Peyer's patch (tissue), 4 donors: ENCODE measurements around the gene TBL3. TPM values are rescaled to one million over a fixed set of nuclear protein-coding genes. Genes with fewer than 3 reads are reported as not detected.

Experiments used
- DNase-seq, 3 donors: peaks; one replicate each; pipeline ENCODE4 v3.0.0-alpha.2; 2017 to 2019
- H3K27ac ChIP-seq, 4 donors: fragments of 200-600 bp; sonication (generic); one replicate each; pipeline ENCODE4 v1.5.1; 2016 to 2019
- H3K27me3 ChIP-seq, 2 donors: fragments of 200-600 bp; sonication (generic); one replicate each; pipeline ENCODE4 v1.5.1; 2019
- H3K36me3 ChIP-seq, 3 donors: fragments of 200-600 bp; sonication (generic); one replicate each; pipeline ENCODE4 v1.5.1; 2016 to 2019
- H3K4me1 ChIP-seq, 4 donors: fragments of 200-600 bp; sonication (generic); one replicate each; pipeline ENCODE4 v1.5.1; 2016 to 2019
- H3K4me3 ChIP-seq, 4 donors: fragments of 200-600 bp; sonication (generic); 1 replicate in 3 of 4; 2 replicates in 1 of 4; pipeline ENCODE4 v1.5.1; 2016 to 2019; ENCODE audit warnings: mild to moderate bottlenecking in 1 of 4
- H3K9me3 ChIP-seq, 4 donors: fragments of 200-600 bp; sonication (generic); one replicate each; pipeline ENCODE4 v1.5.1; 2016 to 2019; ENCODE audit warnings: mild to moderate bottlenecking in 1 of 4
- POLR2A ChIP-seq, 2 donors: fragments of 450-650 bp; IDR thresholded peaks; one replicate each; pipeline ENCODE4 v1.5.1; 2017; ENCODE audit warnings: antibody characterized with exemption in 2 of 2, mild to moderate bottlenecking in 2 of 2, moderate library complexity in 2 of 2
- total RNA-seq, 4 donors: library from RNA; depleted of rRNA; stranded (reverse); fragments of >200 nt; gene quantifications; one replicate each; pipeline ENCODE4 v1.1.0, GENCODE V29; 2016
- TF ChIP-seq, protein P1 (sequence below), 6 experiments: fragments of 450-650 bp in 4 of 6; fragments of 200-600 bp in 2 of 6; sonication (generic) in 1 of 6; IDR thresholded peaks; one replicate each; pipeline ENCODE4 v1.5.1; 2017 to 2019; ENCODE audit warnings: antibody characterized with exemption in 6 of 6, mild to moderate bottlenecking in 3 of 6, moderate library complexity in 1 of 6

Gene TBL3
- total RNA-seq, 4 donors from 2014 or later: 19.8 to 50.8 (median 39.1) TPM

DNA sequence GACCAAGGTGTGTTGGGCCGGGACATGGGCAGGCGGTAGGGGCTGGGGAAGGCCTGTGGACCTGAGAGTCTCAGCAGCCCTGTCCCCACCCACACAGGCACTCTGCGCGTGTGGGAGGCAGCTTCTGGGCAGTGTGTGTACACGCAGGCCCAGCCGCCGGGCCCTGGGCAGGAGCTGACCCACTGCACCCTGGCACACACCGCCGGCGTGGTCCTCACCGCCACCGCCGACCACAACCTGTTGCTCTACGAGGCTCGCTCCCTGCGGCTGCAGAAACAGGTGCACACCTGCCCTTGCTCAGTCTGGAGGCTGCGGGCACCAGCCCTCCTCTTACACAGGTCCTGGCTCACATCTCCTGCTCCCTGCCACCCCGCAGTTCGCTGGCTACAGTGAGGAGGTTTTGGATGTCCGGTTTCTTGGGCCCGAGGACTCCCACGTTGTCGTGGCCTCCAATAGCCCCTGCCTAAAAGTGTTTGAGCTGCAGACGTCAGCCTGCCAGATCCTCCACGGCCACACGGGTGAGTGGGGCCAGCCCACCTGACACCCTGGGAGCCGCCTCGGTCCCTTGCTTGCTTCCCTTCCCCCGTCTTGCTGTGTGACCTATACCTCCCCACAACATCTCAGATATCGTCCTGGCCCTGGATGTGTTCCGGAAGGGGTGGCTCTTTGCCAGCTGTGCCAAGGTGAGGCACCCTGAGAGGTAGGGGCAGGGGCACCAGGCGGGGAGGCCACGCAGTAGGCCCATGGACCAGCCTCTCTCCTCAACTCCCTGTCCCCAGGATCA lies 3.8 kb downstream of the TBL3 start:
- no peaks in the 10 kb centered on the region for H3K9me3 ChIP-seq
- H3K36me3 ChIP-seq: peaks cover 0 to 47% (median 0%) of the 10 kb centered on the region in 3 donors
- DNase-seq: no peak

DNA sequence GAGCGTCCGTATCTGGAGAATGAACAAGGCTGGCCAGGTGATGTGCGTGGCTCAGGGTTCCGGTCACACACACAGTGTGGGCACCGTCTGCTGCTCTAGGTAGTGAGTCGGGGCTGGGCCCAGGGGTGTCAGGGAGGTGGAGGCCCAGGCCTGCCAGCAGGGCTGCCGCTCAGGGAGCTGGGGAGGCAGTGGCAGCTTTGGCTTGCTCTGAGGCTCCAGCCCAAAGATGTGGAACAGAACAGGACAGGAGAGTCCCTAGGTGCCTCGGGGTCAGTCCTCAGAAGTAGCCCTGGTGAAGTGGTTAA lies 4.3 kb downstream of the TBL3 start:
- TF ChIP-seq POLR2A (IDR thresholded peaks at IDR 0.05): no peak
- TF ChIP-seq, protein P1, sequence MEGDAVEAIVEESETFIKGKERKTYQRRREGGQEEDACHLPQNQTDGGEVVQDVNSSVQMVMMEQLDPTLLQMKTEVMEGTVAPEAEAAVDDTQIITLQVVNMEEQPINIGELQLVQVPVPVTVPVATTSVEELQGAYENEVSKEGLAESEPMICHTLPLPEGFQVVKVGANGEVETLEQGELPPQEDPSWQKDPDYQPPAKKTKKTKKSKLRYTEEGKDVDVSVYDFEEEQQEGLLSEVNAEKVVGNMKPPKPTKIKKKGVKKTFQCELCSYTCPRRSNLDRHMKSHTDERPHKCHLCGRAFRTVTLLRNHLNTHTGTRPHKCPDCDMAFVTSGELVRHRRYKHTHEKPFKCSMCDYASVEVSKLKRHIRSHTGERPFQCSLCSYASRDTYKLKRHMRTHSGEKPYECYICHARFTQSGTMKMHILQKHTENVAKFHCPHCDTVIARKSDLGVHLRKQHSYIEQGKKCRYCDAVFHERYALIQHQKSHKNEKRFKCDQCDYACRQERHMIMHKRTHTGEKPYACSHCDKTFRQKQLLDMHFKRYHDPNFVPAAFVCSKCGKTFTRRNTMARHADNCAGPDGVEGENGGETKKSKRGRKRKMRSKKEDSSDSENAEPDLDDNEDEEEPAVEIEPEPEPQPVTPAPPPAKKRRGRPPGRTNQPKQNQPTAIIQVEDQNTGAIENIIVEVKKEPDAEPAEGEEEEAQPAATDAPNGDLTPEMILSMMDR (IDR thresholded peaks at IDR 0.05): no peak
- peaks cover 3 to 38% (median 13%) of the 10 kb centered on the region in 4 donors for H3K4me1 ChIP-seq
- H3K9me3 ChIP-seq: no peaks in the 10 kb centered on the region
- H3K4me3 ChIP-seq: no peak overlapping the region
- no peak overlapping the region for H3K27ac ChIP-seq
- H3K27me3 ChIP-seq: no peaks in the 10 kb centered on the region
- DNase-seq: no peak
- peaks cover 0 to 47% (median 0%) of the 10 kb centered on the region in 3 donors for H3K36me3 ChIP-seq

More for the DNA sequence above, 3.8 kb downstream of the TBL3 start:
- peaks cover 3 to 38% (median 15%) of the 10 kb centered on the region in 4 donors for H3K4me1 ChIP-seq
- TF ChIP-seq, protein P1 (IDR thresholded peaks at IDR 0.05): no peak
- no peak for TF ChIP-seq POLR2A (IDR thresholded peaks at IDR 0.05)
- H3K27ac ChIP-seq: no peak overlapping the region
- no peak overlapping the region for H3K4me3 ChIP-seq
- H3K27me3 ChIP-seq: no peaks in the 10 kb centered on the region

DNA sequence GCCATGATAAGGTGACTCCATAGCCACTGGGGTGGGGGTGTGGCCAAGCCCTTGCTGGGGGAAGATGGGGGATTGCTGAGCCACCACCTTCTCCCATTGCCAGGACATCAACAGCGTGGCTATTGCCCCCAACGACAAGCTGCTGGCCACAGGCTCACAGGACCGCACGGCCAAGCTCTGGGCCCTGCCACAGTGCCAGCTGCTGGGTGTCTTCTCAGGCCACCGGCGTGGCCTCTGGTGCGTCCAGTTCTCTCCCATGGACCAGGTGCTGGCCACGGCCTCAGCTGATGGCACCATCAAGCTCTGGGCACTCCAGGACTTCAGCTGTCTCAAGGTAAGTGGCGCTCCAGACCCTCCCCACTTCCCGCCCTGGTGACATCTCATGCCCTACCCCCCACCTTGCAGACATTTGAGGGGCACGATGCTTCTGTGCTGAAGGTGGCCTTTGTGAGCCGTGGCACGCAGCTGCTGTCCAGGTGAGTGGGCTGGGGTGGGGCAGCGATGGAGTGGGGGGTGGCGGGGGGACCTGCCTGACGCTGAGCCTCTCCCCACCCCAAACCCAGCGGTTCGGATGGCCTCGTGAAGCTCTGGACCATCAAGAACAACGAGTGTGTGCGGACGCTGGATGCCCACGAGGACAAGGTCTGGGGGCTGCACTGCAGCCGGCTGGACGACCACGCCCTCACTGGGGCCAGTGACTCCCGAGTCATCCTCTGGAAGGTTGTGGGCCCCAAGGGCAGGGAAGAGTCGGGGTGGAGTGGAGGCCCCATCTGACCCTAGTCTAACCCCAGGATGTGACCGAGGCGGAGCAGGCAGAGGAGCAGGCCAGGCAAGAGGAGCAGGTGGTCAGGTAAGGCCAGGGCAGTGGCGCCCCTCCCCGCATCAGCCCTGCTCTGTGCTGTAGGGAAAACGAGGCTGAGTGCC lies 5.4 kb downstream of the TBL3 start:
- Histone ChIP-seq H3K4me3 (no peak overlapping the region), H3K27me3 (no peaks in the 10 kb centered on the region), H3K27ac (no peak overlapping the region), H3K9me3 (no peaks in the 10 kb centered on the region), H3K36me3 (peaks cover 0 to 47% (median 0%) of the 10 kb centered on the region in 3 donors), H3K4me1 (peaks cover 3 to 45% (median 11%) of the 10 kb centered on the region in 4 donors)
- no peak for DNase-seq
- TF ChIP-seq, protein P1 (IDR thresholded peaks at IDR 0.05): no peak
- TF ChIP-seq POLR2A (IDR thresholded peaks at IDR 0.05): no peak

DNA sequence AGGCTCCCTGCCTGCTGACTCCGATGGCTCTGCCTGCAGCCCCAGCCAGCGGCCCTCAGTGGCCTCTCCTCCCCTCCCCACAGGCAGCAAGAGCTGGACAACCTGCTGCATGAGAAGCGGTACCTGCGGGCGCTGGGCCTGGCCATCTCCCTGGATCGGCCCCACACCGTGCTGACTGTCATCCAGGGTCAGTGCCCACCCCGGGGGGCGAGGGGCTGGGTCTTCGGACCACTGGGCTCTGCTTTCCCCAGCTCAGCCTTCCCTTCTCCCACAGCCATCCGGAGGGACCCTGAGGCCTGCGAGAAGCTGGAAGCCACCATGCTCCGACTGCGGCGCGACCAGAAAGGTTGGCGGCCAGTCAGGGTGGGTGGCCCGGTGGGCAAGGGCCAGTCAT lies 6.0 kb downstream of the TBL3 start:
- peaks cover under 1 to 46% (median 5%) of the 10 kb centered on the region in 4 donors for H3K4me1 ChIP-seq
- no peak for TF ChIP-seq POLR2A (IDR thresholded peaks at IDR 0.05)
- TF ChIP-seq, protein P1 (IDR thresholded peaks at IDR 0.05): no peak
- no peak for DNase-seq
- H3K27ac ChIP-seq: no peak overlapping the region
- no peaks in the 10 kb centered on the region for H3K9me3 ChIP-seq
- no peak overlapping the region for H3K4me3 ChIP-seq
- H3K36me3 ChIP-seq: peaks cover 0 to 47% (median 0%) of the 10 kb centered on the region in 3 donors
- no peaks in the 10 kb centered on the region for H3K27me3 ChIP-seq

DNA sequence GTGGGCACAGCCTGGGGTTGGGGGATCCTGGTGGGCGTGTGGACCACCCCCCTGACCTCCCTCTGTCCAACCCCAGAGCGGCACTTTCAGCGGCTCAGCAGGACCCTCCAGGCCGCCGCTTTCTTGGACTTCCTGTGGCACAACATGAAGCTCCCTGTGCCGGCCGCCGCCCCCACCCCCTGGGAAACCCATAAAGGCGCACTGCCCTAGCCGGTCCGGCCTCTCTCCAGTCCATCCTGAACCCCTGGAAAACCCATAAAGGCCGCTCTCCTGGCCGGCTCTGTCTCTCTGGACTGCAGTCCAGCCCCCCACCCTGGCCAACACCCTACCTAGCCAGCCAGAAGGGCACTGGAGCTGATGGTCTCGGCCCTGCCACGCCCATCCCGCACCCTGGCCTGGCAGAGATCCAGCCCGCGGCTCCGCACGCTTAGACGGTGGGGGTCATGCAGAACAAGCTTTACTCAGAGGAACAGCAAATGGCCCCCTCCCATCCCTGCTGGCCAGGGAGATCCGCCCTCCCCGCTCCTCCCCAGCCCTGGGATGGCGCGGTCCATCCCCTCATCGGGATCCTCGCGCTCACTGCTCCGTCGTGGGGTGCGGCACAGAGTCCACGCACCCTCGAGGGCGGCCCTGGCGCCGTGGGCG lies 6.7 kb downstream of the TBL3 start:
- DNase-seq: peak in 1 of 3 donors; percentile 57
- Histone ChIP-seq H3K4me1 (peaks cover 0 to 46% (median 6%) of the 10 kb centered on the region in 4 donors), H3K27me3 (no peaks in the 10 kb centered on the region)

More for the DNA sequence above, 6.7 kb downstream of the TBL3 start:
- no peaks in the 10 kb centered on the region for H3K9me3 ChIP-seq
- H3K36me3 ChIP-seq: peaks cover 0 to 47% (median 0%) of the 10 kb centered on the region in 3 donors
- no peak for TF ChIP-seq POLR2A (IDR thresholded peaks at IDR 0.05)
- TF ChIP-seq, protein P1 (IDR thresholded peaks at IDR 0.05): no peak
- H3K27ac ChIP-seq: peak overlapping the region in 3 of 4 donors; percentile 77 to 88 (median 88)
- peak overlapping the region in 3 of 4 donors; percentile 21 to 72 (median 61) for H3K4me3 ChIP-seq
